ENCODE measurements around the gene ASMTL.
"Not testable (repeated sequence)": the region's sequence is repeated elsewhere in the genome, so short reads cannot be mapped to it uniquely, and the experiment has no call there.

DNA sequence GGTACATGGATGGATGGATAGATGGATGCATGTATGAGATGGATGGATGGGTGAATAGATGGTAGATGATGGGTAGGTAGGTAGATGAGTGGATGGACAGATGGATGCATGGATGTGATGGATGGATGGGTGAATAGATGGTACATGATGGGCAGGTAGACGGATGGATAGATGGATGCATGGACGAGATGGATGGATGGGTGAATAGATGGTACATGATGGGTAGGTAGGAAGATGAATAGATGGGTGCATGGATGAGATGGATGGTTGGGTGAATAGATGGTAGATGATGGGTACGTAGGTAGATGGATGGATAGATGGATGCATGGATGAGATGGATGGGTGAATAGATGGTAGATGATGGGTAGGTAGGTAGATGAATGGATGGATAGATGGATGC lies 48.8 kb downstream of the ASMTL start:
- TF ChIP-seq, protein P1, sequence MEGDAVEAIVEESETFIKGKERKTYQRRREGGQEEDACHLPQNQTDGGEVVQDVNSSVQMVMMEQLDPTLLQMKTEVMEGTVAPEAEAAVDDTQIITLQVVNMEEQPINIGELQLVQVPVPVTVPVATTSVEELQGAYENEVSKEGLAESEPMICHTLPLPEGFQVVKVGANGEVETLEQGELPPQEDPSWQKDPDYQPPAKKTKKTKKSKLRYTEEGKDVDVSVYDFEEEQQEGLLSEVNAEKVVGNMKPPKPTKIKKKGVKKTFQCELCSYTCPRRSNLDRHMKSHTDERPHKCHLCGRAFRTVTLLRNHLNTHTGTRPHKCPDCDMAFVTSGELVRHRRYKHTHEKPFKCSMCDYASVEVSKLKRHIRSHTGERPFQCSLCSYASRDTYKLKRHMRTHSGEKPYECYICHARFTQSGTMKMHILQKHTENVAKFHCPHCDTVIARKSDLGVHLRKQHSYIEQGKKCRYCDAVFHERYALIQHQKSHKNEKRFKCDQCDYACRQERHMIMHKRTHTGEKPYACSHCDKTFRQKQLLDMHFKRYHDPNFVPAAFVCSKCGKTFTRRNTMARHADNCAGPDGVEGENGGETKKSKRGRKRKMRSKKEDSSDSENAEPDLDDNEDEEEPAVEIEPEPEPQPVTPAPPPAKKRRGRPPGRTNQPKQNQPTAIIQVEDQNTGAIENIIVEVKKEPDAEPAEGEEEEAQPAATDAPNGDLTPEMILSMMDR (IDR thresholded peaks at IDR 0.05) = not testable (repeated sequence)
- not testable (repeated sequence) for TF ChIP-seq POLR2AphosphoS5, POLR2A (IDR thresholded peaks at IDR 0.05)

Measured in prostate gland (tissue), 2 donors.